ENCODE measurements around the gene ANKRD22. TPM values are rescaled to one million over a fixed set of nuclear protein-coding genes. Genes with fewer than 3 reads are reported as not detected.
A peak's percentile ranks its signal among the peaks of the same experiment; 100 is the strongest.
"Not testable (repeated sequence)": the region's sequence is repeated elsewhere in the genome, so short reads cannot be mapped to it uniquely, and the experiment has no call there.

ANKRD22 gene
- total RNA-seq, 4 donors from 2014 or later = 0.96 TPM; not detected in 3

DNA sequence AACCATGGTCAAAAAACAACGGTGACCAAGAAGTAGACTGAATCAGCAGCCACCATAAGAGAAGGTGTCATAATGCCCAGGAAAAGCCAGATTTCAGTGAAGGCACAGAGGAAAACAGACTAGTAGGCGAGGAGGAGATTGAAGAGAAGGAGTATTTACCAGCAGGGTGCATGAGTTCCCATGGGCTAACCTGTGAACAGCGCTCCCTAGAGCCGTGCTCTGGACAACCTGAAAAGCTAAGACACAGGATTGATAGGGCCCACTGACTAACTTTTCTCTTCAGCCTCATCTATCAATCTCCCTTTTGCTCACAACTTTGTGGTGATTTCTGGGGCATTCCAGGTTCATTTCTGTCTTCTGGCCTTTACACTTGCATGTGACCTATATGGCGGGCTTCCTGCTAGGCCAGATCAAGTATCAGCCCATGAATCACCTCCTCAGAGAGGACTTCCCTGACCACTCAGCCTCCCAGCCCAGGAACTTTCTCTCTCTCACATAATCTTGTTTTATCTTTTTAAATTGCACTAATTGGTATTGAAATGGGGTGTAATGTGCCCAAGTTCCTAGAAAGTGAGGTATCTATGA lies 12.8 kb downstream of the ANKRD22 start:
- TF ChIP-seq, protein P1, sequence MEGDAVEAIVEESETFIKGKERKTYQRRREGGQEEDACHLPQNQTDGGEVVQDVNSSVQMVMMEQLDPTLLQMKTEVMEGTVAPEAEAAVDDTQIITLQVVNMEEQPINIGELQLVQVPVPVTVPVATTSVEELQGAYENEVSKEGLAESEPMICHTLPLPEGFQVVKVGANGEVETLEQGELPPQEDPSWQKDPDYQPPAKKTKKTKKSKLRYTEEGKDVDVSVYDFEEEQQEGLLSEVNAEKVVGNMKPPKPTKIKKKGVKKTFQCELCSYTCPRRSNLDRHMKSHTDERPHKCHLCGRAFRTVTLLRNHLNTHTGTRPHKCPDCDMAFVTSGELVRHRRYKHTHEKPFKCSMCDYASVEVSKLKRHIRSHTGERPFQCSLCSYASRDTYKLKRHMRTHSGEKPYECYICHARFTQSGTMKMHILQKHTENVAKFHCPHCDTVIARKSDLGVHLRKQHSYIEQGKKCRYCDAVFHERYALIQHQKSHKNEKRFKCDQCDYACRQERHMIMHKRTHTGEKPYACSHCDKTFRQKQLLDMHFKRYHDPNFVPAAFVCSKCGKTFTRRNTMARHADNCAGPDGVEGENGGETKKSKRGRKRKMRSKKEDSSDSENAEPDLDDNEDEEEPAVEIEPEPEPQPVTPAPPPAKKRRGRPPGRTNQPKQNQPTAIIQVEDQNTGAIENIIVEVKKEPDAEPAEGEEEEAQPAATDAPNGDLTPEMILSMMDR (IDR thresholded peaks at IDR 0.05) = no peak
- TF ChIP-seq POLR2AphosphoS5 (IDR thresholded peaks at IDR 0.05) (no peak), EP300 (IDR thresholded peaks at IDR 0.05) (no peak), POLR2A (IDR thresholded peaks at IDR 0.05) (no peak)
- WGBS, 2 donors (ENCODE audit: low coverage in 1 of 2) = 92 to 95% methylated on average over 4 to 5 of the region's 5 CpGs

DNA sequence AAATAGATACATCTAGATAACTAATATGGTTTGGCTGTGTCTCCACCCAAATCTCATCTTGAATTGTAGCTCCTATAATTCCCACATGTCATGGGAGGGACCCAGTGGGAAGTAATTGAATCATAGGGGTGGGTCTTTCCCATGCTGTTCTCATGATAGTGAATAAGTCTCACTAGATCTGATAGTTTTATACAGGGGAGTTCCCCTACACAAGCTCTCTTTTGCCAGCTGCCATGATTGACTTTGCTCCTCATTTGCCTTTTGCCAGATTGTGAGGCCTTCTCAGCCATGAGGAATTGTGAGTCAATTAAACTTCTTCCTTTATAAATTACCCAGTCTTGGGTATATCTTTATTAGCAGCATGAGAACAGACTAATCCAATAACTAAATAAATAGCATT lies 14.0 kb downstream of the ANKRD22 start:
- not testable (repeated sequence) for ATAC-seq, H3K9me3 ChIP-seq, H3K4me1 ChIP-seq, H3K4me3 ChIP-seq, H3K27me3 ChIP-seq, H3K36me3 ChIP-seq, H3K27ac ChIP-seq

More for the DNA sequence above, 12.8 kb downstream of the ANKRD22 start:
- Histone ChIP-seq H3K27ac (no peak overlapping the region), H3K4me3 (no peak overlapping the region), H3K36me3 (no peaks in the 10 kb centered on the region), H3K9me3 (no peaks in the 10 kb centered on the region), H3K27me3 (no peaks in the 10 kb centered on the region), H3K4me1 (no peaks in the 10 kb centered on the region)
- no peak for ATAC-seq

DNA sequence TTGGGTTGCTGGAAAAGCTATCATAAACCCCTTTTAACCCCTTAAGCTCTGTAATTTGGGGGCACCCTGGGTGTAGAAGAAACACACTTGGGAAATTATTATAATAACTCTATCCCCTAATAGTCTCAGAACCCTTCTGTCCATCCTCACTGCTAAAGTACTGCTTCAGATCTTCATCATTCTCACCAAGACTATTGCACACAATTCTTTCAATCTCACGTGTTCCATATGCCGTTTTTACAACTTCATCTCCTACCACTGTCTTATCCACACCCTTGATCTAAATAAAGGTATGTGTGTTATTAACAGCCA lies 15.8 kb downstream of the ANKRD22 start:
- no peak for ATAC-seq
- H3K4me3 ChIP-seq = no peak overlapping the region
- no peaks in the 10 kb centered on the region for H3K4me1 ChIP-seq
- 3 to 15% methylated on average over 2 of the region's 2 CpGs for WGBS, 2 donors (ENCODE audit: low coverage in 1 of 2)
- no peaks in the 10 kb centered on the region for H3K27me3 ChIP-seq
- no peaks in the 10 kb centered on the region for H3K9me3 ChIP-seq
- no peak for TF ChIP-seq EP300 (IDR thresholded peaks at IDR 0.05)
- TF ChIP-seq, protein P1 (IDR thresholded peaks at IDR 0.05) = no peak
- no peak for TF ChIP-seq POLR2A (IDR thresholded peaks at IDR 0.05)
- TF ChIP-seq POLR2AphosphoS5 (IDR thresholded peaks at IDR 0.05) = no peak
- no peaks in the 10 kb centered on the region for H3K36me3 ChIP-seq
- no peak overlapping the region for H3K27ac ChIP-seq

DNA sequence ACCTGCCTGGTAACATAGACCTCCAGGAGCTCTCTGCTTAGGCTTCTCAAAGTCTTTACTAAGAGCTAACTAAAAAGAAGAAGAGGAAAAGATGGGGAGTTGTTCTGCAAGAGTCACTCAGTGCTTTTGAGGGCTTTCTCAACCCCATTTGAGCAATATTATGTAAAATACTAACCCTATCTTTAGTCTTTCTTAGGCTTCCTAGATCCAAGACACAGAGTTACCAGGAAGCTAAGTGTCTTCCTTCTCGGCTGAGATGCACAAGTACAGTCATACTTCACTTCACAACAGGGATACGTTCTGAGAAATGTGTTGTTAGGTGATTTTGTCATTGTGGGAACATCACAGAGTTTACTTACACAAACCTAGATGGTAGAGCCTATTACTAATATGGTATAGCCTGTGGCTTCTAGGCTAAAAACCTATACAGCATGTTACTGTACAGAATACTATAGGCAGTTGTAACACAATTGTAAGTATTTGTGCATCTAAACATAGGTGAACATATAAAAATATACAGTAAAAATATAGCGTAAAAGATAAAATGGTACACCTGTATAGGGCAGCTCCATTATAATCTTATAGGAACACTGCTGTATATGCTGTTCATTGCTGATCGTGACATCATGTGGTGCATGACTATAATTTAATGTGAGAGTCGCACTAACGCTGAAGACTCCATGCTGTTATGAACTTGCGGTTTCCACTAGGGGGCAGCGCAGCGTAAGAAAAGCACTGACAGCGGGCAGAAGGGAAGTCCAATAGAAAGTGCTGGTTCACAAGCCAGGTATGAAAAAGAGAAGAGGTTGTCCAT lies 16.3 kb downstream of the ANKRD22 start:
- H3K4me3 ChIP-seq = no peak overlapping the region
- no peaks in the 10 kb centered on the region for H3K9me3 ChIP-seq
- WGBS, 2 donors (ENCODE audit: low coverage in 1 of 2) = 11 to 15% methylated on average over 9 to 10 of the region's 10 CpGs
- ATAC-seq = peak; percentile 87
- H3K4me1 ChIP-seq = no peaks in the 10 kb centered on the region
- no peaks in the 10 kb centered on the region for H3K27me3 ChIP-seq
- no peaks in the 10 kb centered on the region for H3K36me3 ChIP-seq
- H3K27ac ChIP-seq = no peak overlapping the region
- TF ChIP-seq POLR2A (IDR thresholded peaks at IDR 0.05) (no peak), EP300 (IDR thresholded peaks at IDR 0.05) (no peak), POLR2AphosphoS5 (IDR thresholded peaks at IDR 0.05) (peak; percentile 36)
- TF ChIP-seq, protein P1 (IDR thresholded peaks at IDR 0.05) = peak; percentile 76 to 93 (median 85)

DNA sequence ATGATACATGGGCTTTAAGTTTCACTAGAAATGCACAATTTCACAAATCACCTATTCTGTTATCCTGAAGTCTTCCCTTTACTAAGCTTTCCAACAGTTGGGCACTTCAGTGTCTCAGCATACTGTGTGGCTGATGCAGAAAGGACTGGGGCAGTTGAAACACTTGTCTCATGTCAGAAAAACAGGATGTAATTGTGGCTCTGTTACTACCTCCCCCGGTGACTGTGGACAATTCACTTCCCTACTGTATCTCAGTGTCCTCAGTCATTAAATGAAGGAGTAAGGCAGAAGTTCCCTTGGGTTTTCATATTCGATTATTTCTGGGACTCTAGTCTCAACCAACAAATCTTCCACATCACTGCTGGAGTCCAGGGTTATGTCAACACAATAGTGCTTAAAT lies 17.9 kb downstream of the ANKRD22 start:
- no peaks in the 10 kb centered on the region for H3K27me3 ChIP-seq
- H3K9me3 ChIP-seq = no peaks in the 10 kb centered on the region
- ATAC-seq = no peak
- no peak overlapping the region for H3K4me3 ChIP-seq
- H3K4me1 ChIP-seq = no peaks in the 10 kb centered on the region
- H3K27ac ChIP-seq = no peak overlapping the region
- H3K36me3 ChIP-seq = no peaks in the 10 kb centered on the region
- WGBS, 2 donors (ENCODE audit: low coverage in 1 of 2) = 55 to 57% methylated on average over 2 of the region's 2 CpGs
- TF ChIP-seq, protein P1 (IDR thresholded peaks at IDR 0.05) = no peak
- no peak for TF ChIP-seq POLR2A (IDR thresholded peaks at IDR 0.05)
- no peak for TF ChIP-seq POLR2AphosphoS5 (IDR thresholded peaks at IDR 0.05)
- TF ChIP-seq EP300 (IDR thresholded peaks at IDR 0.05) = no peak

Measured in gastroesophageal sphincter (tissue), 4 donors.